GM12874 (cell line): ENCODE results near the gene NEDD4.

Experiments
- TF ChIP-seq, protein P1 (sequence below): IDR thresholded peaks from 2 replicates; pipeline ENCODE4 v1.5.1; 2011; ENCODE audit warnings: low read depth, mild to moderate bottlenecking, control low read depth, low read length, moderate library complexity; ENCODE audit not compliant: insufficient read depth

The NEDD4 gene

GRCh38 chr15:55893852-55894251 is 99.6 kb downstream of the NEDD4 start:
- TF ChIP-seq, protein P1, sequence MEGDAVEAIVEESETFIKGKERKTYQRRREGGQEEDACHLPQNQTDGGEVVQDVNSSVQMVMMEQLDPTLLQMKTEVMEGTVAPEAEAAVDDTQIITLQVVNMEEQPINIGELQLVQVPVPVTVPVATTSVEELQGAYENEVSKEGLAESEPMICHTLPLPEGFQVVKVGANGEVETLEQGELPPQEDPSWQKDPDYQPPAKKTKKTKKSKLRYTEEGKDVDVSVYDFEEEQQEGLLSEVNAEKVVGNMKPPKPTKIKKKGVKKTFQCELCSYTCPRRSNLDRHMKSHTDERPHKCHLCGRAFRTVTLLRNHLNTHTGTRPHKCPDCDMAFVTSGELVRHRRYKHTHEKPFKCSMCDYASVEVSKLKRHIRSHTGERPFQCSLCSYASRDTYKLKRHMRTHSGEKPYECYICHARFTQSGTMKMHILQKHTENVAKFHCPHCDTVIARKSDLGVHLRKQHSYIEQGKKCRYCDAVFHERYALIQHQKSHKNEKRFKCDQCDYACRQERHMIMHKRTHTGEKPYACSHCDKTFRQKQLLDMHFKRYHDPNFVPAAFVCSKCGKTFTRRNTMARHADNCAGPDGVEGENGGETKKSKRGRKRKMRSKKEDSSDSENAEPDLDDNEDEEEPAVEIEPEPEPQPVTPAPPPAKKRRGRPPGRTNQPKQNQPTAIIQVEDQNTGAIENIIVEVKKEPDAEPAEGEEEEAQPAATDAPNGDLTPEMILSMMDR = no peak

- TF ChIP-seq, protein P1 = no peak
Measured at GRCh38 chr15:55891196-55891595, 102.2 kb downstream of the NEDD4 start.

- TF ChIP-seq, protein P1 = no peak
Measured at GRCh38 chr15:55884223-55884622, 109.2 kb downstream of the NEDD4 start.

DNA sequence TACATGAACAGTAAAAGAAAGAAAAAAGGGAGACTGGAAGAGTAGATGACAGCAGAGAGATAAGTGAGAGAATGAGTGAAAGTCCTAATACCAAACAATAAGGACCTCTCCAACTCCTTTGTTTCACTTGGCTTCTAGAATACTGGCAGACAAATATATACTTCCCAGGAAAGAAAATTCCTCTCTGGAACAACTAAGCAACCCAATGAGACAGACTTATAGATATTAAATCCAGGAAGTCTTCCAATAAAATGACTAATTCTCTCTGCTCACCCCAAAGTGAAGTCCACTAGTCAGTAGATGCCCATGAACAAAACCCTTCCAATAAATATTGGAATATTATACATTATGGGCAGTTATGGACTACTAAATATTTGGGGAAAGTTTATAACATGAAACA is 114.2 kb downstream of the NEDD4 start:
- TF ChIP-seq, protein P1 = no peak

DNA sequence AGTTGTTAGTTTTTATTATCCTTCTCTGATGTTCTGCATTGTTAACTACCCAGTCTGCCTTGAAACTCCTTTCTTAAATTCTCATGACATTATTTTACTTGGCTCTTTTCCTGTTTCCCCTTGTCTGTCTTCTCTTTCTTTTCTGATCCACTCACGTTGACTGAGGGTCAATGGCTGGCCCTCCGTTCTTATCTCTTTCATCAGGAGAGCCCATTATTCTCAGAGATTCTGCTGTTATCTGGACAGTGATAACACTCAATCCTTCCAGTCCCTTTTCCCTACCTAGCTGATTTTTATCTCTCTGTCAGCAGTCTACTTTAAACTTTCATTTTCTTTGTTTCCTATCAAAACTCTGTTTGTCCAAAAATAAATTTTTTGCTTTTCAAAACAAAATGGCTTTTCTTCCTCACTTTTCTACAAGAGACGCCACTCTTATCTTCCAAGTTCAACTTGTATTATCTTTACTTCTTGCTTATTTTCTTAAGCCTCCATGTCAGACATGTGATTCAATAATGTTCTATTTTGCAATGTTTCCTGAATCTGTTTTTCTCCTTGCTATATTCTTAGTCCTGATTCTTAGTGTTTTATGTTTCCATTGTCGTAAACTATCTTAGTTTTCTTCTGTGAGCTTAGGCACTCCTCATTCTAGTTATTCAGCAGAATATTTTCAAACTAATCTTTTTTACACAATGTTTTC is 120.2 kb downstream of the NEDD4 start:
- TF ChIP-seq, protein P1 = no peak

DNA sequence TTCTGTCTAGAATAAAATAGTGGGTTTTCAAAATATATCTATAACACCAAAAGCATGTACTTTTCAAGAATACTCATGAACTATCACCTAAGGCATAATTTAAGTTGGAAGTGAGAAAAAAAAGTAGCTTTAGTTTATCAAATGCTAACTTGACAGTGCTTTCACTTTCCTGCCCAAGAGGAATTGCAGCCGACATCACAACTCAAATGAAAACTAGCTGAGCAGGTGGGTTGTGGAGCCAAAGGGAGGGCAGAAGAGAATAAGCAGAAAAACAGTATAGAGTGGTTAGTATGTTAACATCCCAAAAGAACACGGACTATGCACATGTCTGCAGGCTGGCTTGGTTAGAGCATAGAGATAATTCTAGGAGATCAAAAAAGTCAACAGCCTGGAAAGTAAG is 120.9 kb downstream of the NEDD4 start:
- TF ChIP-seq, protein P1 = no peak

- TF ChIP-seq, protein P1 = no peak
Measured at GRCh38 chr15:55869660-55870059, 123.8 kb downstream of the NEDD4 start.

- TF ChIP-seq, protein P1 = no peak
Measured at GRCh38 chr15:55868707-55869106, 124.7 kb downstream of the NEDD4 start.
